Trophoblast cell (in vitro differentiated cells and primary cell): ENCODE data around the gene TMEM273.

Experiments
- DNase-seq, 2 donors: peaks; one replicate each; pipeline ENCODE4 v3.0.0-alpha.2; 2016
- H2AFZ ChIP-seq: 2 replicates; pipeline ENCODE4 v1.6.1; 2013; ENCODE audit warnings: low read length, moderate library complexity, mild to moderate bottlenecking; ENCODE audit not compliant: insufficient read depth, poor library complexity
- H2AK5ac ChIP-seq: 2 replicates; pipeline ENCODE4 v1.6.1; 2013; ENCODE audit warnings: mild to moderate bottlenecking, low read length
- H2BK120ac ChIP-seq: 2 replicates; pipeline ENCODE4 v1.6.1; 2013; ENCODE audit warnings: low read length, mild to moderate bottlenecking, moderate library complexity; ENCODE audit not compliant: insufficient read depth, poor library complexity
- H2BK12ac ChIP-seq: 2 replicates; pipeline ENCODE4 v1.6.1; 2013; ENCODE audit warnings: mild to moderate bottlenecking, low read length, moderate library complexity
- H2BK5ac ChIP-seq: 2 replicates; pipeline ENCODE4 v1.6.1; 2013; ENCODE audit warnings: low read length, low read depth, moderate library complexity, mild to moderate bottlenecking; ENCODE audit not compliant: poor library complexity
- H3K14ac ChIP-seq: 2 replicates; pipeline ENCODE4 v1.6.1; 2013; ENCODE audit warnings: mild to moderate bottlenecking, low read length
- H3K18ac ChIP-seq: 2 replicates; pipeline ENCODE4 v1.6.1; 2013; ENCODE audit warnings: mild to moderate bottlenecking, low read length
- H3K23ac ChIP-seq: 2 replicates; pipeline ENCODE4 v1.6.1; 2013; ENCODE audit warnings: low read length
- H3K27ac ChIP-seq: 2 replicates; pipeline ENCODE4 v1.5.1; 2013; ENCODE audit warnings: low read depth, mild to moderate bottlenecking, inconsistent platforms, low read length, moderate library complexity
- H3K27me3 ChIP-seq: 2 replicates; pipeline ENCODE4 v1.6.1; 2013; ENCODE audit warnings: inconsistent platforms, mild to moderate bottlenecking, low read length, moderate library complexity; ENCODE audit not compliant: insufficient read depth
- H3K36me3 ChIP-seq, 2 experiments: 1 replicate in 1 of 2; 2 replicates in 1 of 2; pipeline ENCODE4 v1.6.1; 2013; ENCODE audit warnings: low read length in 2 of 2, mild to moderate bottlenecking in 2 of 2, moderate library complexity in 1 of 2; ENCODE audit not compliant: insufficient read depth in 2 of 2, control insufficient read depth in 1 of 2
- H3K4ac ChIP-seq: 2 replicates; pipeline ENCODE4 v1.6.1; 2013; ENCODE audit warnings: low read depth, mild to moderate bottlenecking, low read length, moderate library complexity
- H3K4me1 ChIP-seq, 2 experiments: 1 replicate in 1 of 2; 2 replicates in 1 of 2; pipeline ENCODE4 v1.6.1; 2013; ENCODE audit warnings: low read length in 2 of 2, mild to moderate bottlenecking in 2 of 2, moderate library complexity in 1 of 2; ENCODE audit not compliant: insufficient read depth in 2 of 2, control insufficient read depth in 1 of 2
- H3K4me2 ChIP-seq: 2 replicates; pipeline ENCODE4 v1.6.1; 2013; ENCODE audit warnings: inconsistent platforms, mild to moderate bottlenecking, low read length, moderate library complexity
- H3K4me3 ChIP-seq: 2 replicates; pipeline ENCODE4 v1.5.1; 2013; ENCODE audit warnings: mild to moderate bottlenecking, low read depth, low read length, inconsistent platforms
- H3K79me1 ChIP-seq: one replicate; pipeline ENCODE4 v1.6.1; 2013; ENCODE audit warnings: low read length
- H3K79me2 ChIP-seq: 2 replicates; pipeline ENCODE4 v1.6.1; 2013; ENCODE audit warnings: low read length, mild to moderate bottlenecking; ENCODE audit not compliant: control insufficient read depth, insufficient read depth, poor library complexity
- H3K9ac ChIP-seq: 2 replicates; pipeline ENCODE4 v1.6.1; 2013; ENCODE audit warnings: mild to moderate bottlenecking, low read length
- H3K9me3 ChIP-seq: 2 replicates; pipeline ENCODE4 v1.6.1; 2013; ENCODE audit warnings: low read depth, mild to moderate bottlenecking, control low read depth, inconsistent platforms, low read length; ENCODE audit not compliant: insufficient read depth
- H4K12ac ChIP-seq: 2 replicates; pipeline ENCODE4 v1.6.1; 2013; ENCODE audit warnings: low read depth, mild to moderate bottlenecking, low read length, moderate library complexity
- H4K8ac ChIP-seq: 2 replicates; pipeline ENCODE4 v1.6.1; 2013; ENCODE audit warnings: low read depth, mild to moderate bottlenecking, low read length, moderate library complexity
- H4K91ac ChIP-seq: one replicate; pipeline ENCODE4 v1.6.1; 2013; ENCODE audit warnings: low read depth, mild to moderate bottlenecking, low read length, moderate library complexity
- WGBS: extraction: QIAGEN DNeasy Blood & Tissue Kit; methylation state at CpG from one replicate; pipeline ENCODE4 v1.1.7; 2013; ENCODE audit warnings: missing lambda C conversion rate; ENCODE audit not compliant: insufficient read length, insufficient coverage; ENCODE audit errors: extremely low coverage; 5-methylcytosine and 5-hydroxymethylcytosine counted together

Gene TMEM273

DNA sequence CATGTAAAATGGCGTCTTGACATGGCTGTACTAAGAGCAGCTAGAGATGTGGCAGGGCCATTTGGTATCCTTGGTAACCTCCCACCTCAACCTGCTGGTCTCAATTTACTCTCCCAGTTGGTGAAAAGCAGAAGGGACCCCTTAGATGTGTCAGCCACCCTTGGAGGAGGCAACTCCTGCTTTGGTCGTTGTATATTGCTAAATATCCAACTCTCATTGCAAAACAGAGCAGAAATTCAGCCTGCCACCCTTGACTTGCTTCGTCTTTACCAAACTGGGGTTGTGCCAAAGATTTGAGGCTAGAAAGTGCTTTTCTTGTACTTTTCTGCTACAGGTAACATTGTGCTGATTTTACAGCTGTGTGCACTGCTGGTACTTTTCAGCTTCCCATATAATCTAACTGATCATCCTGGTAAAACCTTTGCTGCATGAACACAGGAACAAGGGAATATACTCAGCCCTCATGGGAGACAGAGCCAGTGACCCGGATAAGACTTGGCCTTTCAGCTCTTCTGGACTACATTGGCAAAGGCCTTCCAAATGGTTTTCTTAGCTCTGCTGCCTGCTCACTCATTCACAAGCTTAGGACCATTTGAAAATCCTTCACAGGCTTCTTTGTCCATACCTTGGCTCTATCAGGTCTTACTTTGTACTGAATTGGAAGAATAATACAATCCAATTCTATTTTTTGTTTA lies 70.7 kb downstream of the TMEM273 start:
- no peak overlapping the region for H2BK120ac ChIP-seq
- H3K79me1 ChIP-seq, result no peaks in the 10 kb centered on the region
- no peak for DNase-seq
- no peak overlapping the region for H3K9ac ChIP-seq
- no peak overlapping the region for H2BK5ac ChIP-seq
- no peaks in the 10 kb centered on the region for H3K36me3 ChIP-seq
- no peak overlapping the region for H3K4ac ChIP-seq
- H3K4me3 ChIP-seq, result no peak overlapping the region
- no peak overlapping the region for H3K27ac ChIP-seq
- H2BK12ac ChIP-seq, result no peak overlapping the region
- H4K12ac ChIP-seq, result no peak overlapping the region
- no peak overlapping the region for H4K8ac ChIP-seq
- WGBS, result no CpG with 5 or more reads among the region's 4 CpGs
- H3K4me2 ChIP-seq, result no peak overlapping the region
- no peak overlapping the region for H4K91ac ChIP-seq
- peaks cover 6% of the 10 kb centered on the region for H3K27me3 ChIP-seq
- H3K4me1 ChIP-seq, result peaks cover 2 to 4% of the 10 kb centered on the region in 2 experiments
- no peak overlapping the region for H3K23ac ChIP-seq
- H2AFZ ChIP-seq, result no peak overlapping the region
- H2AK5ac ChIP-seq, result no peak overlapping the region
- H3K18ac ChIP-seq, result no peak overlapping the region
- no peaks in the 10 kb centered on the region for H3K79me2 ChIP-seq
- no peaks in the 10 kb centered on the region for H3K9me3 ChIP-seq
- H3K14ac ChIP-seq, result no peak overlapping the region

DNA sequence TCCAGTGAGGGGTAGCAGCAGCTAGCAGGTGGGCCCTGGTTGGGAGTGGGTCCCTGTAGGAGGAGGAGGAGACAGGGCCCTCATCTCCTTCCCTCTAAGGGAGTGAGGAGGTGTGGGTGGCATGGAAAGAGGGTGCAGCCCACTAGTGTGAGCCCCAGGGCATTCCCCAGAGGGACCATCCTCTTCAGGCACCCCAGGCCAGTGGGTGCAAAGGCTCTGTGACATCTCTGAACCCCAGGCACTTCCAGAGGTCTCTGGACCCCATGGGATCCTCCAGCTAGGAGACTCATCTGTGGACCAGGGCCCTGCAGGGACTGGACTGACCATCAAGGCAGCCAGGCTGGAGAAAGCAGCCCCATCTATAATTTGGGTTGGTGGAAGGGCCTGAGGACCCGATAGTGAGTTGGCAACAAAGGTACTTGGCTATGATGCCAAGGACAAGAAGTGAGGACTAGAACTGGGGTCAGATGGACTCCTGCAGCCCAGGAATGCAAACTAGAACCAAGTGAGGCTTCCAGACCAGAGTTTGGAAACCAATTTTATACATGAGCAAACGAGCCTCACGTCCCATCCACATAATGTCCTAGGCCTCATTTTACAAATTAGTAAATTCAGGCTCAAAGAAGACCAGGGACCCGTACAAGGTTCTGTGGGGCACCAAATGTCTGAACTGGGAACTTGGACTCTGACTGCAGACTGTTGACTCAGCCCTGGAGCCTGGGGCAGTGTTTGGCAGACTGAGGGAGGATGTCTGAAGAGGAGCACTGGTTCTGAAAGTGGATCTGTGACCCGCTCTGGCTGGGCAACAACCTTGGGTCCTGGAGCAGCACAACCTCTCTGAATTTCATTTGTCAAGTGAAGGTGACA lies 71.4 kb downstream of the TMEM273 start:
- H3K4ac ChIP-seq, result no peak overlapping the region

DNA sequence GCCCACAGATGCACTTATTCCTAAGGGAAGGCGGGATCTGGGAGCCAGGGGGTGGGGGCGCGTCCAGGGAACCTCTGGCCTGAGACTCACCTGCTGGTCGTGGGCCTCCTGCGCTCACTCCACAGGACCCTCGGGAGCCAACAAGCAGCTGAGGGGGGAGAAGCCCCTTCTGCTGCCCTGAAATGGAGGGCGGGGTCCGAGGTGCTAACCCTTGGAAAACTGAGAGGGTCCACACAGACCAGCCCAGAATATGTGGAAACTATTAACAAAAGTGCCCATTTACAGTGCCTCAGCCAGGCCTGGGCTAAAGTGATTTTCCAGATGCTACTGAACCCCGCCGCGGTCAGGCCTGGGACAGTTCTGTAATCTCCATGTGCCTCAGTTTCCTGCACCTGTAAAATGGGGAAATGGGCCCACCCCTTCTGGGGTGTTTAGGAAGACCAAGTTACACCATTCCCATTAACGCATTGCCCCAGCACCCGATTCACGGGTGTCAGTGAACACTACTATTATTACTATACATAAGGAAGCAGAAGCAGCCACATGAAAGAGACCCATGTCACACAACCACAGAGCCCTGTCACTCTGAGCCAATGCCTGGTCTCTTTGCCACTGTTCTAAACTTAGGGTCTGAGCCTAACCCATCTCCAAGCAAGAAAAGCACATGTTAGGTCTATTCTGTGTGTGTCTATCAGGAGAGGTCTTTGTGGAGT lies 72.2 kb downstream of the TMEM273 start:
- Histone ChIP-seq H2AK5ac (no peak overlapping the region), H4K12ac (no peak overlapping the region), H3K27ac (no peak overlapping the region), H2BK5ac (no peak overlapping the region), H2BK120ac (no peak overlapping the region), H3K36me3 (no peaks in the 10 kb centered on the region), H4K8ac (no peak overlapping the region), H3K4me2 (peak overlapping the region; percentile 87), H3K79me1 (no peaks in the 10 kb centered on the region), H3K9ac (no peak overlapping the region), H3K4ac (no peak overlapping the region), H3K23ac (no peak overlapping the region), H3K4me1 (peaks cover 2 to 4% of the 10 kb centered on the region in 2 experiments), H3K14ac (no peak overlapping the region), H3K4me3 (no peak overlapping the region), H3K79me2 (no peaks in the 10 kb centered on the region), H3K18ac (no peak overlapping the region), H2BK12ac (no peak overlapping the region), H4K91ac (no peak overlapping the region), H2AFZ (no peak overlapping the region), H3K27me3 (peaks cover 6% of the 10 kb centered on the region), H3K9me3 (no peaks in the 10 kb centered on the region)
- no peak for DNase-seq
- no CpG with 5 or more reads among the region's 14 CpGs for WGBS

More for the DNA sequence above, 71.4 kb downstream of the TMEM273 start:
- Histone ChIP-seq H3K27ac (no peak overlapping the region), H3K23ac (no peak overlapping the region), H3K9me3 (no peaks in the 10 kb centered on the region), H4K12ac (no peak overlapping the region), H2BK120ac (no peak overlapping the region), H3K27me3 (peaks cover 6% of the 10 kb centered on the region), H3K4me3 (no peak overlapping the region), H3K4me2 (no peak overlapping the region), H4K91ac (no peak overlapping the region), H3K36me3 (no peaks in the 10 kb centered on the region), H3K18ac (no peak overlapping the region), H2AFZ (no peak overlapping the region), H2AK5ac (no peak overlapping the region), H3K79me1 (no peaks in the 10 kb centered on the region), H4K8ac (no peak overlapping the region), H2BK5ac (no peak overlapping the region), H2BK12ac (no peak overlapping the region), H3K79me2 (no peaks in the 10 kb centered on the region), H3K14ac (no peak overlapping the region), H3K9ac (no peak overlapping the region), H3K4me1 (peaks cover 2 to 4% of the 10 kb centered on the region in 2 experiments)
- no CpG with 5 or more reads among the region's 5 CpGs for WGBS
- no peak for DNase-seq

DNA sequence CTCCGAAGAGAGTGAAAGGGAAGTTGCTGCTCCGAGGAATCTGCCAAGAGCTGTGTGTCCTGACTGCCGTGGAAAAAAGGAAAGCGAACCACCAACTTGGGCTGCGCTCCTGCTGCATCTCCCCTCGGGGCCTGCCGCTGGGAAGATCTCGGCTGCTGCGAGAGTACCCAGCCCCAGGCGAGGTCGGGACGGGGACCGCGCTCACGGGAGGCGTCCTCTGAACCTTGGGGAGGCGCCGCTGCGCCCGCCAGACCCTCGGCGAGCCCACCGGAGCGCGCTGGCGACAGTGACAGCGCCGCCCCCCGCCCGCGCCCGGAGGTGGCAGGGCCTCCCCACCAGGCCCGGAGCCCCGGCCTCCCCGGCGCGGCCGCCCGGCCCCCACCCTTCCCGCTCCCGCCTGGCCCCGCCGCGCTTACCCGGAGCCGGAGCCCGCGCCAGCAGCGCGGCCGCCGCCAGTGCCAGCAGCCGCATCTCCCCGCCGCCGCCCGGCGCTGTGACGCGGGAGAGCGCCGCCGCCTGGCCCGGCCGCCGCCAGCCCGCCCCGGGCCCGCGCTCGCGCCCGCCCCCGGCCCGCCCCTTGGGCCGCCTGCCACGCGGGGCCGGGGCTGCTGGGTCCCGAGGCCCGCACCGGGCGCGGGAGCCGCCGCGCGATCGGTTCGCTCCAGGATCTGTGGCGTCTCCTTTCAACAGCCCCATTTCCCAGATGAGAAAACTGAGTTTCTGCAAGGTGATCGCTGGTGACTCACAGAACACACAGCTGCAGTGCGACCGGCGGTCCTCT lies 73.0 kb downstream of the TMEM273 start, which contains the start of gene VSTM4:
TSS of gene VSTM4 (minus strand) at position 508 of the 781 bp plus-strand sequence. CDS start at position 471, 37 bp downstream.
- Histone ChIP-seq H3K79me2 (no peaks in the 10 kb centered on the region), H3K18ac (no peak within 1 kb of the TSS), H2AFZ (no peak within 1 kb of the TSS), H4K12ac (no peak within 1 kb of the TSS), H4K8ac (no peak within 1 kb of the TSS), H3K9ac (peak within 1 kb of the TSS; percentile 54), H3K23ac (no peak within 1 kb of the TSS), H3K36me3 (no peaks in the 10 kb centered on the region), H2AK5ac (no peak within 1 kb of the TSS), H3K14ac (no peak within 1 kb of the TSS), H2BK5ac (no peak within 1 kb of the TSS), H3K4me3 (peak within 1 kb of the TSS; percentile 38), H3K4me1 (peaks cover 2 to 4% of the 10 kb centered on the region in 2 experiments), H2BK120ac (no peak within 1 kb of the TSS), H2BK12ac (no peak within 1 kb of the TSS), H3K27me3 (peaks cover 6% of the 10 kb centered on the region), H4K91ac (no peak within 1 kb of the TSS), H3K4ac (no peak within 1 kb of the TSS), H3K4me2 (peak within 1 kb of the TSS; percentile 87), H3K79me1 (no peaks in the 10 kb centered on the region), H3K9me3 (no peaks in the 10 kb centered on the region), H3K27ac (no peak within 1 kb of the TSS)
- no CpG with 5 or more reads among the region's 95 CpGs for WGBS
- peak in 1 of 2 donors; percentile 1 for DNase-seq
